NCI-H2196 (cell line): ENCODE results near the gene GOLGA6L10.
"Not testable (repeated sequence)": the region's sequence is repeated elsewhere in the genome, so short reads cannot be mapped to it uniquely, and the experiment has no call there.

Experiments used
- DNase-seq: peaks from one replicate; lab custom pipeline; 2025; ENCODE audit not compliant: unreplicated experiment; lab: John Stamatoyannopoulos, UW

Gene GOLGA6L10

DNA sequence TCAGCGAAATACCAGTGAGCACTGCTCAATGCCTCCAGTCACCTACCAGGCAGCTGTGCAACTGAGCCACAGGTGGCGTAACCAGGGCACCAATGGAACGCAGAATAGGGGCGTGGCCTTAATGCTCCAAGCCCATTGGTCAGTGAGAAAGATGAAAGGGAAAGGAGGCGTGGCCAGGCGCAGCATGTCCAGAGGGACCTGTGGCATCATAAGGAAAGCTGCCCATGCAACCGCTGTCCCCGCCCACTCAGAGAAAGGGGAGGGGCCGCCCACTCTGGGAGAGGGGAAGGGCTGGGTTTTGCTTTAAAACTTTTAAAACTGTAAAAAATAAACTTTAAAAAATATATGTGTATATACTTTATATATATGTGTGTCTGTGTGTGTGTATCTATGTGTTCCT is at the start of gene GOLGA6L10:
TSS of gene GOLGA6L10 (minus strand) at position 101 of the 400 bp plus-strand sequence. CDS start at position 1, 100 bp downstream.
- DNase-seq = not testable (repeated sequence)

DNA sequence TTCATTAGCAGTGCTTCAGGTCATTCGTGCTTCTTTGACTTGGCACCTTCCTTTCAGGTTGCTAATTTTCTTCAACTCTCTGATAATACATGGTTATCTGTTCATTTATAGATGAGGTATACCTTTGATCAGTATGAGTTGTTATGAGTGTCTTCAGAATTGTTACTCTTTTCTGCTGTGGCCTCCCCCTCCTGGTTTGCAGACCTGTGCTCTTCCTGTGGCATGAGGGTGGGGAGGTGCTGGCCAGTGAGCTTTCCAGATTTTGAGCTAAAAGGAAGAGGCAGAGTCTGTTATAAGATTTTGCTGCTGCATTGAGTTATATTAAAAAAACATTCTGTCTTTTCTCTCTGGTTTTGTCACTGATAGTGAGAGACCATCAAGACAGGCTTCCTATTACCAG is 49.5 kb upstream of the GOLGA6L10 start:
- no peak for DNase-seq

DNA sequence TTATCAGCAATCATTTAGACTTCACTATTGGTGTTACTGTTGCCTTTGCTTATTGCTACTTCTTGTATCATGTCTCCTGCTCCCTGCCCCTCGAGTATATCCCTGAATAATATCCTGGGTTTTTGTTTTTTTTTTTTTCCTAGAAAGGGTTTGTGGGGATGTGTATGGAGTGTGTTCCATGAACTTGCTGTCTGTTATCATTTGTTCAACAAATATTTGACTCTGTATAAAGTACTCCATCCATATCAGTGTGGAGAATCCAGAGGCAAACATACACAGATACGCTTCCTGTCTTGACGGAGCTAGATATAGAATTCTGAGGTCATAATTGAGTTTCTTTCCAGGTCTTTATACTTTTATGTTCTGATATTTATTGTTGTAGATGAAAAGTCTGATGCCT is 48.5 kb upstream of the GOLGA6L10 start:
- no peak for DNase-seq

DNA sequence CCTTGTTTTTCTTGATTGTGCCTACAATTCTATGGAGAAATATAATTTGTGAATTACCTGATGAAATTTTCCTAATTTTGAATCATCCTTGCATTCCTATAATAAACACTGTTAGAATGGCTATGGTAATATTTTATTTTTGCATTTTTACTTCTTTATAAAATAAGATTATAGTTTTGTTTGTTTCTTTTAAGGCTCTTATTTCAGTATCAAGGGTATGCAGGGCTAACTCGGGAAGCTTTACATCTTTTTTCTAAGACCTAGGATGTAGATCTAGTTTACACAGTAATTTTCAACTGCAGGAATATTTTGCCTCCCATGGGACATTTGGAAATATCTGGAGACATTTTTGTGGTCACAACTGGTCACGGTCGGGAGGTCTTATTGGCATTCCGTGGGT is 46.5 kb upstream of the GOLGA6L10 start:
- not testable (repeated sequence) for DNase-seq

DNA sequence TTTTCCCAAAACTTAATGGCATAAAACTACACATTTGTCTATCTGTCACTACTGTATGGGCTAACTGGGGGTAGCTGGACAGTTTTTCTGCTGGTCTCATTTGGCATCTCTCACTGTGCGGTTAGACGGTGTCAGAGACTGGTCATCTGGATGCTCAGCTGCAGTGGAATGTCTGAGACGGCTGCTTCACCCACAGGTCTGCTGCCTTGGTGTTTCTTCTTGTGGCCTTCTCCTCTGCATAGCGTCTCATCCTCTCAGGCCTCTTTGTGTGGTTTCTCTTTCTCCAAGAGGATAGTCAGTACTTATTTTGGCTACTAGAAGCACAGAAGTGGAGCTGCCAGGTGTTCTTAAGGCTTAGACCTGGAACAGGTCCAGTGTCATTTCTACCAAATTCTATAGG is 44.4 kb upstream of the GOLGA6L10 start:
- no peak for DNase-seq

- DNase-seq = not testable (repeated sequence)
Measured at GRCh38 chr15:82392077-82392476, 42.8 kb upstream of the GOLGA6L10 start.

GRCh38 chr15:82390152-82390551 is 40.9 kb upstream of the GOLGA6L10 start:
- not testable (repeated sequence) for DNase-seq

DNA sequence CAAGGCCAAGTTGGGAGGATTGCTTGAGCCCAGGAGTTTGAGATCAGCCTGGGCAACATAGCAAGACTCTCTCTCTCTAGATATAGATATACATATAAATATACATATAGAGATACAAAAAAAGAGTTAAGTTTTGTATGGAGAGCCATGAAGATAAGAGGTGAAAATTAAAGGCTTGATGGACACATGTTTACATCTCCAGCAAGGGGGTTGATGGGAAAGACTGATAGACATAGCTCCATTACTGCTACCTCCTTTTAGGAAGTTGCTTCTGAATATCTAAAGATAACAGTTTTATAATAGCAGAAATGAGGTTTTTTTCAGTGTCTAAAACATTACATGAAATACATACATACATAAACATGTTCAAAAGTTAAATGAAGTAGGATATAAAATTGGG is 37.9 kb upstream of the GOLGA6L10 start:
- DNase-seq = not testable (repeated sequence)

DNA sequence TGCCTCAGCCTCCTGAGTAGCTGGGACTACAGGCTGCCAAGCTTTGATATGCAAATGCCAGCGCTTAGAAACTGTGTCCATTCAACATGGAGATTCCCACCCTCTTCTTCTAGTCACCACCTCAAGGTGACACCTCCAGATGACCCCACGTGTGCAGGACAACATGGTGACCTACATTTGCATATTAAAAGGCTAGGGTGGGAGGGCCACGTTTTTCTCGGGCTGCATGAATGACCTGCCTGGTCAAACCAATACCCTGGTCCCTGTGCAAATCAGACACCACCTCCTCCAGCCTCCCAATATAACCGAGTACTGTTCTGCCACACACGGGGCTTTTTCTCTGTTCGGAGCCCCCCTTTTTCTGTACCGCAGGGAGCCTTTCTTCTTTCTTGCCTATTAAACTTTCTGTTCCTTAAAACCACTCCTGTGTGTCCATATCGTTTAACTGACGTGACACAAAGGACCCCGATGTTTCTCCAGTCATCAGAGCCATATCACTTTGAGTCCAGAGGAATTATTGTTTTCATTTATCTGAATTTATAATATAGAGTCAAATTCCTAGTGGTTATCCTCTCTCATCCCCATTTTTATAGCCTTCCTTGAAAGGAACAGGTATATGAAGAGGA is 32.2 kb upstream of the GOLGA6L10 start:
- DNase-seq = not testable (repeated sequence)

- DNase-seq = not testable (repeated sequence)
Measured at GRCh38 chr15:82379552-82379951, 30.3 kb upstream of the GOLGA6L10 start.

- DNase-seq = not testable (repeated sequence)
Measured at GRCh38 chr15:82373661-82374060, 24.4 kb upstream of the GOLGA6L10 start.

DNA sequence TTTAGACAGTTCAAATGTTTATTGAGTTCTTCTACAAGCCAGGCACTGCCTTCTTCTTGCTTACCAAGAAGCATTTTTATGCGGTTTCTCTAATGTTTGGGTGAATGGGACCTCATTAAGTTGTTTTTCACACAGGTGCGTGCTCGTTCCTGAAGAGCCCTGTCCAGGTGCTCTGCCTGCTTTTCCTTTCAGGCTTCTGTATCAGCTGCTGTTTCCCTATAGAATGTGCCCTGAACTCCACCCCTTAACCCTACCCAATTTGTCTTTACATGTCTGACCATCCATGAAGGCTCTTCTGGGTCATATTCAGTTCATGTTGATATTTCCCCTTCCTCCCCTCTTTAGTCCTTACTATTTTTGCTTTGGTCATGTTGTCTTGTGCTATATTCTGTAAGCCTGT is 22.4 kb upstream of the GOLGA6L10 start:
- DNase-seq = no peak

DNA sequence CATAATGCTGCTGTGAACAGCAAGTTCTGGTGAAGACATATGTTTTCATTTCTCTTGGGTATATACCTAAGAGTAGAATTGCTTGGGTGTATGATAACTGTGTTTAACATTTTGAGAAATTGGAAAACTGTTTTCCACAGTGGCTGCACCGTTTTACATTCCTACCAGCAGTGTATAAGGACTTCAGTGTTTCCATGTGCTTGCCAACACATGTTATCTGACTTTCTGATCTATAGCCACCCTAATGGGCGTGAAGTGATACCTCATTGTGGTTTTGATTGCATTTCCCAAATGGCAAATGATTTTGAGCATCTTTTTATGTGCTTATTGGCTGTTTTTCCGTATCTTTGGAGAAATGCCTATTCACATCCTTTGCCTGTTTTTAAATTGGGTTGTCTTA is 18.5 kb upstream of the GOLGA6L10 start:
- DNase-seq = not testable (repeated sequence)

DNA sequence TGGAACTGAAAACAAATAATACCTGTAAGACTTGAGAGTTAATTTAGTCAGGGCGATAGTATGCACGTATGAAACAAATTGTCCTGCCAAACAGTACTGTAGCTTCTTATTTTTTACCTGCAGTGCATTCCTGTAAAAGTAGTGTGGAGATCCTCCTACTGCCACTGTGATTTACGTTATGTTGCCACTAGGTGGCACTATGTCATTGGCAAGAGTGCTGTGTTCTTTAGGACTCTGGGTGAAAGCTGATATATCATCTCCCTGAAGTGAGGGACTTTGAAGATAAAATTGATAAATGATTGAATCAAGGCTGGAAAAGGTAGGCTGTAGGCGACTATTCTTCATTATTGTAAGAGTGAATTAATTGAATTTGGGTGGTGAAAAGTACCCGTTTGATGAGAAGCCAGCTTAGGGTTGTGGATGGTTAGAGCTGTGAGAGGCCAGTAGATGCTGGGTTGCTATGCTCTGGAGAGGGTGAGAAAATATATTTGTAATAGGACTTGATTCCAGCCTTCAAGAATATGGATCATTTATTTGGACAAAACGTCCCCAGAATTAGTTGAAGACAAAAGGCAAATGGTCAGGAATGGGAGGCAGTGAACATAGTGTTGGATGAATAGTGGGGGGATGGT is 16.5 kb upstream of the GOLGA6L10 start:
- not testable (repeated sequence) for DNase-seq

GRCh38 chr15:82364548-82364947 is 15.3 kb upstream of the GOLGA6L10 start:
- DNase-seq = not testable (repeated sequence)

DNA sequence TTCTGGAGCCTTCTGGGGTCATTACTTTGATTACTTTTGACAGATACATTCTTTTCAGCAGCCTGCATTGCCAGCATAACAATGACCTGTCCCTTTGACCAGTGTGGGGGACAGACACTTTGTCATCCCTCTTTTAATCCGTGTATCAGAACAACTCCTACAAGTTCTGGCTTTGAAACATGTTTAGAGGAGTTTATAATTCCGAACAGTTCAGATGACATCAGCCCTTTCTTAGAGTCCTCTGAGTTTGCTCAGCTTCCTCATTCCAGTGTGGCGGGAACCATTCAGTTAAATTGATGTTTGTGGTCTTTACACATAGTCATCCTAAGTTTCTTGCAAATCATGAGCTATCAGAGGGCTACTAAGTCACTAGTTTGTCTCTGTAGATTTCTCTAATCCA is 13.5 kb upstream of the GOLGA6L10 start:
- not testable (repeated sequence) for DNase-seq

- DNase-seq = not testable (repeated sequence)
Measured at GRCh38 chr15:82360618-82361017, 11.3 kb upstream of the GOLGA6L10 start.

DNA sequence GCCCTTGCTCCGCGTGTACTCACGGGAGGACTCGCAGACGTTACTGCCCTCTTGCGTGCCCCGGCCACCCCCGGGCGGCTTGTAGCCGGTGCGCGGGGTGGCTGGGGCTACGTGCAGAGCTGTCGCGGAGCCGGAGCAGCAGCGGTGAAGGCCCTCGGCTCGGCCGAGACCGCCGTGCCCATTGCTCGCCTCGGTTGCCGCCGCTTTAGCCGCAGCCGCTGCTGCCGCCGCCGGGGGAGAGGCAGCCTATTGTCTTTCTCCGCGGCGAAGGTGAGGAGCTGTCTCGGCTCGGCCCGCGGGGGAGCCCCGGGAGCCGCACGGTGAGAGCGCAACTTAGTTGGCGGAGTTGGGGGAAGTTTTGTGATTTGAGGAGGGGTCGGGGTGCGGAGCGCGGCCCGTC is 5.8 kb upstream of the GOLGA6L10 start:
- DNase-seq = not testable (repeated sequence)

- not testable (repeated sequence) for DNase-seq
Measured at GRCh38 chr15:82354546-82354945, 5.3 kb upstream of the GOLGA6L10 start.

GRCh38 chr15:82347645-82348044 is 1.6 kb downstream of the GOLGA6L10 start:
- not testable (repeated sequence) for DNase-seq

- DNase-seq = not testable (repeated sequence)
Measured at GRCh38 chr15:82345176-82345575, 4.1 kb downstream of the GOLGA6L10 start.

- DNase-seq = not testable (repeated sequence)
Measured at GRCh38 chr15:82344421-82344820, 4.9 kb downstream of the GOLGA6L10 start.

DNA sequence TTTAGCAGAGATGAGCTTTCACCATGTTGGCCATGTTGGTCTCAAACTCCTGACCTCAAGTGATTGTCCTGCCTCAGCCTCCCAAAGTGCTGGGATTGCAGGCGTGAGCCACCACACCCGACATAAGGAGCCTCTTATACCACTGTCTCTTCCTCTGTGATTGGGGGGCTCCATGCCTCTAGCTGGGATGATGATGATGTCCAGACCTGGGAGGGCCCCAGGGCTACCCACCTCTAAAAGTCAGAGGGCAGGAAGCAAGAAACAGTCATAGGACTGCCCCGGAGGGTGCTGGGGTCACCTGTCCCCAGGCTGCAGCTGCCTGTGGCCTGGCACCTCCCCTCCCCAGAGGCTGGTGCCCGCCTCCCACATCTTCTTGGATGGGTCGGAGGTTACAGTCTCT is 5.4 kb downstream of the GOLGA6L10 start:
- DNase-seq = not testable (repeated sequence)
